HG03457 (cell line): ENCODE measurements around the gene MED8.
A peak's percentile ranks its signal among the peaks of the same experiment; 100 is the strongest.
"Not testable (repeated sequence)": the region's sequence is repeated elsewhere in the genome, so short reads cannot be mapped to it uniquely, and the experiment has no call there.

ENCODE experiments used
- ATAC-seq: cut with Tn5 transposase; IDR thresholded peaks from one replicate; pipeline ENCODE4 v1.9.1; 2021; ENCODE audit warnings: moderate number of reproducible peaks; ENCODE audit not compliant: unreplicated experiment

Gene MED8

GRCh38 chr1:43386676-43387075 is 2.9 kb downstream of the MED8 start:
- no peak for ATAC-seq

- ATAC-seq, result no peak
Observed at GRCh38 chr1:43383449-43383848, 6.2 kb downstream of the MED8 start.

GRCh38 chr1:43382027-43382779 is 7.4 kb downstream of the MED8 start:
- no peak for ATAC-seq

GRCh38 chr1:43381612-43382011 is 8.0 kb downstream of the MED8 start:
- no peak for ATAC-seq

- no peak for ATAC-seq
Observed at GRCh38 chr1:43379476-43379875, 10.1 kb downstream of the MED8 start.

- no peak for ATAC-seq
Observed at GRCh38 chr1:43377831-43378230, 11.8 kb downstream of the MED8 start.

GRCh38 chr1:43376723-43377235 is 12.8 kb downstream of the MED8 start:
- no peak for ATAC-seq

- no peak for ATAC-seq
Observed at GRCh38 chr1:43373066-43373940, 16.3 kb downstream of the MED8 start.

GRCh38 chr1:43372172-43372571 is 17.4 kb downstream of the MED8 start:
- ATAC-seq, result no peak

- ATAC-seq, result no peak
Observed at GRCh38 chr1:43370564-43370963, 19.0 kb downstream of the MED8 start.

GRCh38 chr1:43369779-43370178 is 19.8 kb downstream of the MED8 start:
- not testable (repeated sequence) for ATAC-seq

GRCh38 chr1:43368646-43369020 is 21.0 kb downstream of the MED8 start:
- no peak for ATAC-seq

- peak; percentile 58 for ATAC-seq
Observed at GRCh38 chr1:43367904-43368645, 21.5 kb downstream of the MED8 start, which contains the start of gene ELOVL1. TSS of gene ELOVL1 (minus strand) at chr1:43368011. CDS start at chr1:43365609, 2,402 bp downstream.

- peak; percentile 24 for ATAC-seq
Observed at GRCh38 chr1:43367026-43367903, 22.3 kb downstream of the MED8 start.

- no peak for ATAC-seq
Observed at GRCh38 chr1:43366601-43367025, 23.0 kb downstream of the MED8 start.

- no peak for ATAC-seq
Observed at GRCh38 chr1:43366179-43366578, 23.4 kb downstream of the MED8 start.

- ATAC-seq, result no peak
Observed at GRCh38 chr1:43365678-43366077, 23.9 kb downstream of the MED8 start.

GRCh38 chr1:43363935-43364525 is 25.6 kb downstream of the MED8 start:
- ATAC-seq, result no peak

GRCh38 chr1:43363283-43363934 is 26.2 kb downstream of the MED8 start:
- no peak for ATAC-seq
